Stimulated activated CD4-positive, alpha-beta T cell treated with anti-CD3 and anti-CD28 coated beads, Interleukin-12 subunit alpha, Interleukin-12 subunit beta, amount 100 ng/mL, for 4 hours (primary cell): ENCODE results near the gene IRF1.

Experiments
- DNase-seq: peaks from one replicate; pipeline ENCODE4 v3.0.0-alpha.2; 2020

IRF1 gene

GRCh38 chr5:132435447-132435846 lies 55.1 kb downstream of the IRF1 start:
- no peak for DNase-seq

DNA sequence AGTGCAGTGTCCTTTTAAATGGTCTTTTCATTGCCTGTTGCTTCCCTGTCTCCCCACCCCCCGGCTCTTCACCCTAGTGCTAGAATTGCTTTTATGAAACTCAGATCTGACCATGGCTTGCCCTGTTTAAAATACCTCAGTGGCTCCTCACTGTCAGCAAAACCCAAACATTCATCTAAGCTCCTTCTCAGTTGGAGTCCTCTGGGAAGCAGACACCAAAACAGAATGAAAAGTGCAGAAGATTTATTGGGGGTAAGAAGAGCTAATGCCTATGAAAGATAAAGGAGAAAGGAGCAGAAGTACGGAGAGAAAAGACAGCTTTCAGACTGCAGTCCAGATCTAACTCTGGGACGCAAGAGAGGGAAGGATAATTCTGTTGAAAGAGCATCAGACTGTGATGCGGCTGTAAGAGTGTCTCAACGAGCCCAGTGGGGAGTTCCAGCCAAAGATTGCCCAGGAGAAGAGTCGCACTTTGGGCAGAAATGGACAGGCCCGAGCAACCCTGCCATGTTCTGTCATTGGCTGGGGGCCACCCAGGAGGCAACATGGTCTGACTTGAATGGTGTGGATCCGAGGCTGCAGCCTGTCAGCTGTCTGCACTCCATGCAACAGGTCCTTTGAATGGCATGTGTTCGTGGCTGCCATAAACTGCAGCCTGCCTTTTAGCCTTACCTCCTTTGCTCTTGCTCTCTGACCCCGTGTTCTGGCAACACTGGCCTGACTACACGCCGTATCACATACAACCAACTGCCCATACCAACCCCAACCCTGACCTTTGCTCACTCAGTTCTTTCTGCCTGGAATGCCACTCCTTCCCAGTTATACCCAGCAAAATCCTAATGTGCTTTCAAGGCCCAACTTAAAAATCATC lies 55.9 kb downstream of the IRF1 start:
- no peak for DNase-seq

GRCh38 chr5:132433141-132433540 lies 57.4 kb downstream of the IRF1 start:
- DNase-seq = no peak

DNA sequence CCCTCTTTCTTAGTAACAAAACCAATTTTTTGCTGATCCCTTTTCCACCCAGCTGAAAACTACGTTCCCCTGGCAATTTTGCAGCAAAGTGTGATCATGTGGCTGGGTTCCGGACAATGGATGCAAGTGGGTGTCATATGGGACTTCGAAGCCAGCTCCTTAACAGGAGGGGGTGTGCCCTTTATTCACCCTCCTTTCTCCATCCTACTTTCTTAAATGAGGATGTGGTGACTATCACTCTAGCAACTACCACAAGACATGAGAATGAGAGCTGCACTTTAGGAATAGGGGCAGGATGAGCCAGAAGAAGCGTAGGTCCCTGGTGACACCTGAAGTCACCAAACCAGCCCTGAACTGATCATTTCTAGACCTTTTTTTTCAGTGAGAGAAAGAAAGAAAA lies 58.9 kb downstream of the IRF1 start:
- DNase-seq = no peak
